ENCODE measurements around the gene GRIN3B. TPM values are rescaled to one million over a fixed set of nuclear protein-coding genes. Genes with fewer than 3 reads are reported as not detected.

Gene GRIN3B
- total and polyA plus RNA-seq, 9 of the 15 experiments (the other 6 are each of a cell fraction or from before 2014, with no cell fraction given): 0.06 to 0.95 (median 0.19) TPM; not detected in 6

GRCh38 chr19:1040476-1041271 is 40.5 kb downstream of the GRIN3B start (continued):
- no peak for TF ChIP-seq MGA (IDR thresholded peaks at IDR 0.05)
- no peak for TF ChIP-seq ZNF76 (CRISPR knock-in tag; IDR thresholded peaks at IDR 0.05; ENCODE audit: borderline replicate concordance)
- no peak for TF ChIP-seq XRCC3 (IDR thresholded peaks at IDR 0.05)
- peak; percentile 92 to 97 for TF ChIP-seq KDM1A (IDR thresholded peaks at IDR 0.05)
- no peak for TF ChIP-seq SAFB (IDR thresholded peaks at IDR 0.05; ENCODE audit: borderline replicate concordance, low read depth, low read length)
- TF ChIP-seq MTA2 (IDR thresholded peaks at IDR 0.05; ENCODE audit: low read depth): 0 out of 2 replicates have a peak, but pooled peaks have one; percentile 26
- no peak for TF ChIP-seq CREB5 (CRISPR knock-in tag; IDR thresholded peaks at IDR 0.05)
- peak; percentile 61; the same call in 1 of the 2 replicates for TF ChIP-seq HMBOX1 (IDR thresholded peaks at IDR 0.05)
- no peak for TF ChIP-seq IRF9 (tag; IDR thresholded peaks at IDR 0.05)
- no peak for TF ChIP-seq SMC3 (conservative IDR thresholded peaks at IDR 0.05; ENCODE audit: insufficient read depth, low read depth, low read length)
- TF ChIP-seq MCM2 (IDR thresholded peaks at IDR 0.05; ENCODE audit: low read depth): no peak
- TF ChIP-seq RBM34 (IDR thresholded peaks at IDR 0.05; ENCODE audit: borderline replicate concordance, insufficient read depth, low read length): no peak
- TF ChIP-seq BMI1 (IDR thresholded peaks at IDR 0.05; ENCODE audit: low read length): no peak

Measured in K562 (cell line).